NCI-H1417 treated with DMSO at 0.1 percent for 48 hours (cell line): ENCODE results near the gene STRIP2.
"Not testable (repeated sequence)": the region's sequence is repeated elsewhere in the genome, so short reads cannot be mapped to it uniquely, and the experiment has no call there.

Experiments
- DNase-seq: peaks from one replicate; lab custom pipeline; 2025; lab: John Stamatoyannopoulos, UW

The STRIP2 gene

GRCh38 chr7:129453510-129454248 is 19.4 kb downstream of the STRIP2 start:
- no peak for DNase-seq

GRCh38 chr7:129454249-129454551 is 20.0 kb downstream of the STRIP2 start:
- no peak for DNase-seq

- no peak for DNase-seq
These were observed 22.2 kb downstream of the STRIP2 start for GRCh38 chr7:129456421-129456820.

- DNase-seq = no peak
These were observed 22.9 kb downstream of the STRIP2 start for GRCh38 chr7:129457101-129457500.

- no peak for DNase-seq
These were observed 23.9 kb downstream of the STRIP2 start for GRCh38 chr7:129458171-129458570.

- no peak for DNase-seq
These were observed 27.6 kb downstream of the STRIP2 start for GRCh38 chr7:129461809-129462208.

- no peak for DNase-seq
These were observed 28.2 kb downstream of the STRIP2 start for GRCh38 chr7:129462420-129462819.

GRCh38 chr7:129464194-129464593 is 30.0 kb downstream of the STRIP2 start:
- DNase-seq = no peak

GRCh38 chr7:129465080-129465479 is 30.8 kb downstream of the STRIP2 start:
- DNase-seq = no peak

GRCh38 chr7:129466796-129467195 is 32.6 kb downstream of the STRIP2 start:
- DNase-seq = no peak

GRCh38 chr7:129468087-129468486 is 33.9 kb downstream of the STRIP2 start:
- DNase-seq = no peak

- no peak for DNase-seq
These were observed 34.3 kb downstream of the STRIP2 start for GRCh38 chr7:129468547-129468946.

GRCh38 chr7:129469930-129470329 is 35.7 kb downstream of the STRIP2 start:
- DNase-seq = no peak

GRCh38 chr7:129470411-129470810 is 36.2 kb downstream of the STRIP2 start:
- DNase-seq = no peak

GRCh38 chr7:129471402-129471827 is 37.2 kb downstream of the STRIP2 start:
- no peak for DNase-seq

GRCh38 chr7:129475931-129476330 is 41.7 kb downstream of the STRIP2 start:
- DNase-seq = not testable (repeated sequence)

GRCh38 chr7:129476398-129476797 is 42.2 kb downstream of the STRIP2 start:
- not testable (repeated sequence) for DNase-seq

GRCh38 chr7:129479831-129480230 is 45.6 kb downstream of the STRIP2 start:
- DNase-seq = no peak

GRCh38 chr7:129480674-129481363 is 46.6 kb downstream of the STRIP2 start:
- DNase-seq = no peak

GRCh38 chr7:129481376-129481775 is 47.1 kb downstream of the STRIP2 start:
- DNase-seq = not testable (repeated sequence)

GRCh38 chr7:129482781-129483180 is 48.5 kb downstream of the STRIP2 start:
- DNase-seq = no peak

- no peak for DNase-seq
These were observed 55.3 kb downstream of the STRIP2 start for GRCh38 chr7:129489491-129489890.

GRCh38 chr7:129492391-129492790 is 58.2 kb downstream of the STRIP2 start:
- DNase-seq = no peak

- no peak for DNase-seq
These were observed 59.3 kb downstream of the STRIP2 start for GRCh38 chr7:129493555-129493954.
